ENCODE results near the gene ACBD4. TPM values are rescaled to one million over a fixed set of nuclear protein-coding genes. Genes with fewer than 3 reads are reported as not detected.

The ACBD4 gene
- total RNA-seq, 4 donors from 2014 or later = 6.2 to 37.7 (median 10.9) TPM

DNA sequence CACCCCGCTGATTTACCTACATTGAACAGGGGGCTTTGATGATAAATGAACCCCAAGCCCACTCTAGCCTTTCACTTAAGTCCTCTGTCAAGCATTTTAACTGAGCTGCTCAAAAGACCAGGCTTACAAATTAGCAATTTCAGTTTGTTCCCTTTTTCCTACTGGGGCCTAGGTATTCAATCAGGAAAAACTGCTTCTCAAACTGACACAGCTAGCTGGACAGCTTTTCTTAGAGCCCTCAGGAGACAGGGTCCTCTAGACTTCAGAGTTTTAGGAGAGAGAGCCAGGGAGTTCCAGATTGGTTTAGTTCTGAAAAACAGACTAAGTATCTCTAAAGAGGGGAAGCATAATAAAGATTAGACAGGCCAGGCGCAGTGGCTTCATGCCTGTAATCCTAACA, 20.0 kb downstream of the ACBD4 start:
- WGBS = 89% methylated on average over 2 of the region's 2 CpGs
- TF ChIP-seq POLR2AphosphoS5 (IDR thresholded peaks at IDR 0.05) (no peak), EP300 (IDR thresholded peaks at IDR 0.05) (no peak), POLR2A (IDR thresholded peaks at IDR 0.05) (no peak)
- TF ChIP-seq, protein P1, sequence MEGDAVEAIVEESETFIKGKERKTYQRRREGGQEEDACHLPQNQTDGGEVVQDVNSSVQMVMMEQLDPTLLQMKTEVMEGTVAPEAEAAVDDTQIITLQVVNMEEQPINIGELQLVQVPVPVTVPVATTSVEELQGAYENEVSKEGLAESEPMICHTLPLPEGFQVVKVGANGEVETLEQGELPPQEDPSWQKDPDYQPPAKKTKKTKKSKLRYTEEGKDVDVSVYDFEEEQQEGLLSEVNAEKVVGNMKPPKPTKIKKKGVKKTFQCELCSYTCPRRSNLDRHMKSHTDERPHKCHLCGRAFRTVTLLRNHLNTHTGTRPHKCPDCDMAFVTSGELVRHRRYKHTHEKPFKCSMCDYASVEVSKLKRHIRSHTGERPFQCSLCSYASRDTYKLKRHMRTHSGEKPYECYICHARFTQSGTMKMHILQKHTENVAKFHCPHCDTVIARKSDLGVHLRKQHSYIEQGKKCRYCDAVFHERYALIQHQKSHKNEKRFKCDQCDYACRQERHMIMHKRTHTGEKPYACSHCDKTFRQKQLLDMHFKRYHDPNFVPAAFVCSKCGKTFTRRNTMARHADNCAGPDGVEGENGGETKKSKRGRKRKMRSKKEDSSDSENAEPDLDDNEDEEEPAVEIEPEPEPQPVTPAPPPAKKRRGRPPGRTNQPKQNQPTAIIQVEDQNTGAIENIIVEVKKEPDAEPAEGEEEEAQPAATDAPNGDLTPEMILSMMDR (IDR thresholded peaks at IDR 0.05) = no peak
- Histone ChIP-seq H3K27ac (peak overlapping the region; percentile 48), H3K9me3 (no peaks in the 10 kb centered on the region), H3K4me3 (no peak overlapping the region), H3K36me3 (peaks cover 2% of the 10 kb centered on the region), H3K4me1 (peaks cover 70% of the 10 kb centered on the region), H3K27me3 (no peaks in the 10 kb centered on the region)
- DNase-seq (ENCODE audit: low spot score in 2 of 2) = no peak

DNA sequence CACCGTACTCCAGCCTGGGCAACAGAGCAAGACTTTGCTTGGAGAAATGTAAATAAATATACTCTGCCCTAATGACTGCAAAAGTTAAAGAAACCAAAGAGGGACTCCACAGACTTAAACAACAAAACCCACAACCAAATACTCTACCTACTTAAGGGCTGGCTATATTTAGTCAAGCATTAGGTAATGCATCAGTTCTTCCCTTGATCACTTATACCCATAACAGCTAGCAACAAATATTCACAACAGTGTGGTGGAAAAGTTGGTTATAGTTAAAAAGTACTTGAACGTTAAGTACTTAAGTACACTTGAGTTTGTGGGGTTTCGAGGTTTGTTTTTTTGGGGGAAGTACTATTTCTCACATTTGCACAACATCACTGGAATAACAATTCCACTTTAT, 20.8 kb downstream of the ACBD4 start:
- no peak for TF ChIP-seq POLR2A (IDR thresholded peaks at IDR 0.05)
- no peak for TF ChIP-seq POLR2AphosphoS5 (IDR thresholded peaks at IDR 0.05)
- TF ChIP-seq, protein P1 (IDR thresholded peaks at IDR 0.05) = no peak
- TF ChIP-seq EP300 (IDR thresholded peaks at IDR 0.05) = no peak
- peaks cover 2% of the 10 kb centered on the region for H3K36me3 ChIP-seq
- no peak for DNase-seq (ENCODE audit: low spot score in 2 of 2)
- no peak overlapping the region for H3K4me3 ChIP-seq
- H3K4me1 ChIP-seq = peaks cover 63% of the 10 kb centered on the region
- H3K27me3 ChIP-seq = no peaks in the 10 kb centered on the region
- no peak overlapping the region for H3K27ac ChIP-seq
- no peaks in the 10 kb centered on the region for H3K9me3 ChIP-seq
- WGBS = 89% methylated on average over 3 of the region's 3 CpGs

DNA sequence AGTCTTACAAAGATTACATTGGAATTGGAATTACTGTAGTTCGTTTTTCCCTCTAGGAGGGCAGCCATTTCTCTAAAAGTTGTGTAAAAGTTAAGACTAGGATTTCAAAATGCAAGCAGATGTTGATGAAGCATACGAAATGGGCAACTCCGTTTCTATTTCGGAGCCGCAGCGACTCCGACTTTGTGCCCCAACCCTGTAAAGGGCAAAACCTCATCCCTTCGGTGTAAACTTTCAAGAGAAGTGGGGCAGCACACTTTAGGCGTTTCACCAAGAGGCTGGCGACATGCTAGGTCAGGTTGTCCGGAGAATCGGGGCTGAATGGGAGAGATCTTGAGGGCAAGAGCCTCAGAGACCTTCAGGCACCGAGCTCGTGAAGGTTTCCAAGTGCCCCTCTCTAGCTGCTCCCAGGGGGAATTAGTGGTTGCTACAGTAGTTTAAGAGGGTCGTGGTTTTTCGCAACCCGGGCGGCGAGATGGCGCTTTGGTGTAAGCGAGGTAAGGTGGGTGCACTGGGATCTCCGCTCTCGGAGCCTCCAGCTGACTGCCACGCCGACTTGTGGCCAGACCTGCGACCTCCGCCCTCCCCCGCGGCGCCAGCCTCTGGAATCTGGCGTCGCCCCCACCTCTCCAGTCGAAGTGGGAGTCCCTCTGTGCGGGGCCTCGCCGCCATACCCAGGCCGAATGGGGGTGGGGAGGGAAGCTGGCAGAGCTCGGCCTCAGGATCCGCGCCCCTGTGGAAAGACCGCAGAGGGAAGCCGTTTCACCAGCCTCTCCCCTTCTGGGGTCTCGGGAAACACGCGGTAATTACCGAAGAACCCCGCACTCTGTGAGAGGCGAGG, 25.2 kb downstream of the ACBD4 start:
- peaks cover 2% of the 10 kb centered on the region for H3K36me3 ChIP-seq
- H3K4me3 ChIP-seq = peak overlapping the region; percentile 92
- no peaks in the 10 kb centered on the region for H3K9me3 ChIP-seq
- under 1% methylated on average over 20 of the region's 48 CpGs for WGBS
- no peaks in the 10 kb centered on the region for H3K27me3 ChIP-seq
- peaks cover 41% of the 10 kb centered on the region for H3K4me1 ChIP-seq
- no peak for TF ChIP-seq EP300 (IDR thresholded peaks at IDR 0.05)
- TF ChIP-seq, protein P1 (IDR thresholded peaks at IDR 0.05) = no peak
- TF ChIP-seq POLR2A (IDR thresholded peaks at IDR 0.05) = no peak
- no peak for TF ChIP-seq POLR2AphosphoS5 (IDR thresholded peaks at IDR 0.05)
- peak in 1 of 2 donors; percentile 87 for DNase-seq (ENCODE audit: low spot score in 2 of 2)
- H3K27ac ChIP-seq = peak overlapping the region; percentile 100

DNA sequence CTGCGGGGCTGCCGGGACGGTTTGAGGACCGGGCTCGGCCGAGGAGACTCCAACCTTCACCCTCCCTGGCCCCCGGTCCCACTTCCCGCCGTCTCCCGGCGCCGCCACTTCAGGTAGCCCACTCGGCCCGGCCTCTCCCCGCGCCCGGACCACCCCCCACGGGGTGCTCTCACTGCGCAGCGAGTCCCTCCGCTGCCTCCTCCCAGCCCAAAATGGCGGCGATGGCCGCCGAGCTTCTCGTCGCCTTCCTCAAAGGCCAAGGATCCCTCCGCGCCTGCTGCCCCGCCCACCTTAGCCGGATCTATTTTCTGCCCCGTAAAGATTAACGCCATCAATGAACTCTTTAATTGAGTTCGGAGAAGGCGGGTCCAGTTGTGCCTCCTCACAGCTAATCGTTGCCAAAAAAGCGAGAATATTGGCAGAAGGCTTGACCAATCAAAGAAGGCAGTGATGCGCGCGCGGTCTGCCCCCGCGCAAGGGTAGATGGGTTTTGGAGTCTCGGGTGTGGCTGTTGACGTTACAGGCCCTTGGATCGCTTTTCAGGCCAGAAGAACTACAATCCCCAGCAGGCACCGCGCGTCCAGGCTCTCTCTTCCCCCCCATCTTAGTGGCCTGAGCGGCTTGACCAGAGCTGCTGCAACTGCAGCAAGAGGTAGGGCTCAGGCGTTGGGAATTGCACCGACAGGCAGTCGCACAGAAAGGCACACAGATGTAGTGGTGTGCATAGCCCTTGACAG, 26.0 kb downstream of the ACBD4 start, which contains the start of gene HEXIM2:
Gene HEXIM2 (plus strand): TSS at position 588 of the 737 bp plus-strand sequence. CDS start 919 bp downstream, outside the sequence.
- TF ChIP-seq, protein P1 (IDR thresholded peaks at IDR 0.05) = no peak
- peak; percentile 85 to 98 for TF ChIP-seq POLR2A (IDR thresholded peaks at IDR 0.05)
- TF ChIP-seq POLR2AphosphoS5 (IDR thresholded peaks at IDR 0.05) = peak; percentile 90 to 99 (median 96)
- peak within 1 kb of the TSS; percentile 92 for H3K4me3 ChIP-seq
- H3K27ac ChIP-seq = peak within 1 kb of the TSS; percentile 100
- no peaks in the 10 kb centered on the region for H3K36me3 ChIP-seq
- no peaks in the 10 kb centered on the region for H3K9me3 ChIP-seq
- WGBS = under 1% methylated on average over 26 of the region's 53 CpGs
- H3K27me3 ChIP-seq = no peaks in the 10 kb centered on the region
- H3K4me1 ChIP-seq = peaks cover 39% of the 10 kb centered on the region
- DNase-seq (ENCODE audit: low spot score in 2 of 2) = peak; percentile 99

Data from suprapubic skin (tissue), 4 donors.